ENCODE results near the gene WNT3A. TPM values are rescaled to one million over a fixed set of nuclear protein-coding genes. Genes with fewer than 3 reads are reported as not detected.

The WNT3A gene
- total and polyA plus RNA-seq, 3 donors from 2014 or later = 0.08 to 0.19 (median 0.13) TPM

GRCh38 chr1:227994632-227995300 is 12.0 kb upstream of the WNT3A start:
- Histone ChIP-seq H3K9me3 (no peaks in the 10 kb centered on the region), H3K27ac (no peak overlapping the region), H3K27me3 (no peaks in the 10 kb centered on the region), H3K4me1 (no peaks in the 10 kb centered on the region), H3K36me3 (ENCODE audit: low read depth, missing control alignments) (no peaks in the 10 kb centered on the region), H3K4me3 (no peak overlapping the region)
- TF ChIP-seq POLR2A (IDR thresholded peaks at IDR 0.05) (no peak), CTCF (IDR thresholded peaks at IDR 0.05) (no peak)
- WGBS, 2 donors = 70 to 73% methylated on average over 7 of the region's 7 CpGs
- intact Hi-C loops (cut with DNase I; ENCODE audit: low total_unique reads) = no loop called here
- DNase-seq = no peak

- intact Hi-C loops (cut with DNase I; ENCODE audit: low total_unique reads) = no loop called here
- no peak for DNase-seq
- no peaks in the 10 kb centered on the region for H3K9me3 ChIP-seq
Observed at GRCh38 chr1:227996187-227996950, 10.4 kb upstream of the WNT3A start.

DNA sequence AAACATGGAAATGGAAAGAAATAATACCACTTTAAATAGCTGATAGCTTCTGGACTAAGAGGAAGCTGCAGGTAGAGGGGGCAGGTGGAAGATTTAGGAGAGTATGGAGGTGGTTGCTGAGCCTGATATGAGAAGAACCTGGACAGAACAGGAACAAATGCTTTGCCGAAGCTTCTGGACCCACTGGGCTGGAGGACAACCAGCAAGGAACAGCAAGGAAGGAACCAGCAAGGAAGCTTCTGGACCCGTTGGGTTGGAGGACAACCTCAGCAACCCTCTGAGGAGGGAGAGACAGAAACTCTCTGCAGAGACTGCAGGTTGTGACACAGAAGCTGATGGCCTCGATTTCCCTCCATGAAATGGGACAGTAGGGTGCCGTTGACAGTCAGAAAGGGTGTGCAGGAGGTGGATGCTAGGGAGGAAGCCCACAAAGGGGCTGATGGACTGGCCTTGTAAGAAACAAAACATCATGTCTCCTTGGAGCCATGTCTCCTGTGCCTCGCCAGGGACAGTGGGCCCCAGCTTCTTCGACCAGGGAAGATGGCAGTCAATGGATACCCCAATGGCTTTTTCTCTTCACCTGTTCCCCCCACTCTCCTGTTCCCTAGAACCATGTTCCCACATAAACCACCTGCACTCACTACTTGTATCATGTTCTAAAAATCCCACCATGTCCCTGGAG is 8.3 kb upstream of the WNT3A start:
- 77 to 81% methylated on average over 6 of the region's 6 CpGs for WGBS, 2 donors
- no peaks in the 10 kb centered on the region for H3K36me3 ChIP-seq (ENCODE audit: low read depth, missing control alignments)
- no peaks in the 10 kb centered on the region for H3K4me1 ChIP-seq
- TF ChIP-seq CTCF (IDR thresholded peaks at IDR 0.05) (no peak), POLR2A (IDR thresholded peaks at IDR 0.05) (no peak)
- no peak overlapping the region for H3K4me3 ChIP-seq
- intact Hi-C loops (cut with DNase I; ENCODE audit: low total_unique reads) = no loop called here
- DNase-seq = no peak
- H3K27ac ChIP-seq = no peak overlapping the region
- no peaks in the 10 kb centered on the region for H3K27me3 ChIP-seq
- no peaks in the 10 kb centered on the region for H3K9me3 ChIP-seq

More at GRCh38 chr1:227996187-227996950, 10.4 kb upstream of the WNT3A start:
- TF ChIP-seq CTCF (IDR thresholded peaks at IDR 0.05) (no peak), POLR2A (IDR thresholded peaks at IDR 0.05) (no peak)
- Histone ChIP-seq H3K27me3 (no peaks in the 10 kb centered on the region), H3K4me1 (no peaks in the 10 kb centered on the region), H3K36me3 (ENCODE audit: low read depth, missing control alignments) (no peaks in the 10 kb centered on the region), H3K4me3 (no peak overlapping the region), H3K27ac (no peak overlapping the region)
- WGBS, 2 donors = 30 to 46% methylated on average over 1 of the region's 1 CpG

DNA sequence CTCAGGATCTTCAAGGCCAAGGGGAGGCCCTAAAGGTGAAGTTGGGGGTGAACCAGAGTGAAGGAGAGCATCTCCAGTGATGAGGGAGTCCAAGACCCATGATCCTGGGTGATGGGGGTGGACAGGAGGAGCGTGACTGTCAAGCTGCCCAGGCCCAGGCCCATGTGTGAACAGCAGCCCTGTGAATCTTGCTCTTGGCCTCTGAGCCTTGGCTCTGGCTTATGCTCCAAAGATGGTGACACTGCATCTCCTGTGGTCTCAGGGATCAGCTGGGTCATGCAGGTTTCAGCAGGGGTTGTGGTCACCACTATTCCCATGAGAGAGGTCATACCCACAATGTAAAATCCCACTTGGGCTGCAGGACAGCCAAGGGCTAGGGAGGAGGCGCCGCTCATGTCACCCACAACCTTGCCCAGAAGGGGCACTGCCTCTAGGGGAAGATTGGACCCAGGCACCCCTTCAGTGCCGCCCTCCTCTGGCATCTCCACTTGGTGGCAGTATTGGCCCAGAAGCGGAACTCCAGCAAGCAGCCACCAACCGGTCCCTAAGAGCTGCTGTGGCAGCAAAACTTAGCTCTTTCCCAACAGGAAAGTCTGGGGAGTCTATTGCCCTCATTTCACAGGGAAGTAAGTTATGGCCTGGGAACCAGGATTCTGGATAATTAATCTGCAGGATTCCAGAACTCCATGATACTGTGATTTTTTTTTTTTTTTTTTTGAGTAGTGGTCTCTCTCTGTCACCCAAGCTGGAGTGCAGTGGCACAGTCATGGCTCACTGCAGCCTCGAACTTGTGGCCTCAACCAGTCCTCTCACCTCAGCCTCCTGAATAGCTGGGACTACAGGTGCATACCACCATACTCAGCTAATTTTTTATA is 7.5 kb upstream of the WNT3A start:
- TF ChIP-seq POLR2A (IDR thresholded peaks at IDR 0.05) (no peak), CTCF (IDR thresholded peaks at IDR 0.05) (peak; percentile 52 to 56 (median 56))
- Histone ChIP-seq H3K27ac (no peak overlapping the region), H3K36me3 (ENCODE audit: low read depth, missing control alignments) (no peaks in the 10 kb centered on the region), H3K4me3 (no peak overlapping the region), H3K9me3 (no peaks in the 10 kb centered on the region), H3K27me3 (no peaks in the 10 kb centered on the region), H3K4me1 (no peaks in the 10 kb centered on the region)
- intact Hi-C loops (cut with DNase I; ENCODE audit: low total_unique reads) = no loop called here
- peak; percentile 77 for DNase-seq
- WGBS, 2 donors = 48 to 49% methylated on average over 5 to 7 of the region's 7 CpGs
